MG63 (cell line): ENCODE data around the gene ERLIN1. TPM values are rescaled to one million over a fixed set of nuclear protein-coding genes. Genes with fewer than 3 reads are reported as not detected.
"Not testable (repeated sequence)": the region's sequence is repeated elsewhere in the genome, so short reads cannot be mapped to it uniquely, and the experiment has no call there.

ENCODE experiments used
- DNase-seq: peaks from one replicate; pipeline ENCODE4 v3.0.0-alpha.2; 2020
- H3K27me3 ChIP-seq: fragments of 250-450 bp; sonication (Bioruptor Pico); 2 replicates; pipeline ENCODE4 v1.5.1; 2020; ENCODE audit warnings: mild to moderate bottlenecking, moderate library complexity
- H3K36me3 ChIP-seq: fragments of 250-450 bp; sonication (Bioruptor Pico); 2 replicates; pipeline ENCODE4 v1.5.1; 2020; ENCODE audit warnings: mild to moderate bottlenecking, moderate library complexity
- H3K4me3 ChIP-seq: fragments of 250-450 bp; sonication (Bioruptor Pico); 2 replicates; pipeline ENCODE4 v1.5.1; 2020; ENCODE audit warnings: mild to moderate bottlenecking, moderate library complexity
- H3K9me3 ChIP-seq: fragments of 250-450 bp; sonication (Bioruptor Pico); 2 replicates; pipeline ENCODE4 v1.5.1; 2020; ENCODE audit warnings: mild to moderate bottlenecking, moderate library complexity
- total RNA-seq: library from RNA; depleted of rRNA; stranded (reverse); fragments of >200 nt; shearing (Covaris generic); gene quantifications from 2 replicates; pipeline ENCODE4 v1.2.3, GENCODE V29; 2014; ENCODE audit warnings: low replicate concordance

Gene ERLIN1
- total RNA-seq, 1 experiment from 2014 or later: 38.4 TPM

GRCh38 chr10:100151723-100152300, 34.0 kb downstream of the ERLIN1 start:
- Histone ChIP-seq H3K9me3 (no peaks in the 10 kb centered on the region), H3K4me3 (no peak overlapping the region), H3K27me3 (no peaks in the 10 kb centered on the region), H3K36me3 (peaks cover 45% of the 10 kb centered on the region)
- DNase-seq: no peak

GRCh38 chr10:100148353-100149211, 37.2 kb downstream of the ERLIN1 start:
- Histone ChIP-seq H3K9me3 (no peaks in the 10 kb centered on the region), H3K27me3 (no peaks in the 10 kb centered on the region), H3K36me3 (peaks cover 28% of the 10 kb centered on the region), H3K4me3 (no peak overlapping the region)
- DNase-seq: no peak

DNA sequence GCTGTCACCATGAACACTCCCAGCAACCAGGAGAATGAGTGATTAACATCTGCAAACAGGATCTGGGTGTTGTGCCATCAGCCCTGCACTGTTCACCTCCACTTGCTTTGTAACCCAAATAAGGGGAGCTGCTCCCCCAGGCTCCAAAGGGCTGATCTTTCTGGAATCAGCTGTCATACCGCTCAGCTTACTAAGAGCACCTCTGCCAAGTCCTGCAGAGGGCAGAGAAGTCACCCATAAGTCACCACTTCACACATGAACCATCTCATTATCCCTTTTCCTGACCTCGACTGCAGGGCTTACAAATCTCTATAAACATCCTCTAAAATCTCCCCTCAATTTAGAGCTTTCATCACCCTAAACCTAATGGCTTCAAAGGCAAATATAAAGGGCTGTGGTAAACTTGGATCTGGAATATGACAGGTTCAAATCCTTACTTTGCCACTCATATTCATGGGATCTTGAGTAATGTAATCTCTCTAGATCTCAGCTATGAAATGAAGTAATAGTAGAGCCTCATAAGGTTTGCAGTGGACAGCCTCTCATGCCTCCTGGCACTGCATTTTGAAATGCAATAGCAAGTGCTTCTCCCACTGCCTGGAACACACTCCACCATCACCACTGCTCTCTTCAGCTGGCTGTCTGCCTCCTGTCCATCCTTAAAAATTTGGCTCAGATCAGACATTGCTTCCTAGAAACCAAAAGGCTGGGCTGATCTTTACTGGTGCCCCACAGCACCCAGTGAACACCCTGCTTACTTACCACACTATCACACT, 38.8 kb downstream of the ERLIN1 start:
- H3K36me3 ChIP-seq: peaks cover 17% of the 10 kb centered on the region
- H3K9me3 ChIP-seq: no peaks in the 10 kb centered on the region
- H3K4me3 ChIP-seq: no peak overlapping the region
- no peaks in the 10 kb centered on the region for H3K27me3 ChIP-seq
- peak; percentile 50 for DNase-seq

- Histone ChIP-seq H3K36me3 (peaks cover 10% of the 10 kb centered on the region), H3K4me3 (no peak overlapping the region), H3K27me3 (no peaks in the 10 kb centered on the region; the same call in 1 of the 2 replicates), H3K9me3 (no peaks in the 10 kb centered on the region)
- DNase-seq: no peak
Observed at GRCh38 chr10:100146398-100146797, 39.4 kb downstream of the ERLIN1 start.

GRCh38 chr10:100143756-100144155, 42.1 kb downstream of the ERLIN1 start:
- H3K9me3 ChIP-seq: no peaks in the 10 kb centered on the region
- DNase-seq: no peak
- peaks cover 6% of the 10 kb centered on the region for H3K27me3 ChIP-seq
- H3K36me3 ChIP-seq: no peaks in the 10 kb centered on the region
- no peak overlapping the region for H3K4me3 ChIP-seq

- Histone ChIP-seq H3K4me3 (no peak overlapping the region), H3K36me3 (no peaks in the 10 kb centered on the region), H3K27me3 (peaks cover 6% of the 10 kb centered on the region), H3K9me3 (no peaks in the 10 kb centered on the region)
- DNase-seq: no peak
Observed at GRCh38 chr10:100141446-100142087, 44.3 kb downstream of the ERLIN1 start.

DNA sequence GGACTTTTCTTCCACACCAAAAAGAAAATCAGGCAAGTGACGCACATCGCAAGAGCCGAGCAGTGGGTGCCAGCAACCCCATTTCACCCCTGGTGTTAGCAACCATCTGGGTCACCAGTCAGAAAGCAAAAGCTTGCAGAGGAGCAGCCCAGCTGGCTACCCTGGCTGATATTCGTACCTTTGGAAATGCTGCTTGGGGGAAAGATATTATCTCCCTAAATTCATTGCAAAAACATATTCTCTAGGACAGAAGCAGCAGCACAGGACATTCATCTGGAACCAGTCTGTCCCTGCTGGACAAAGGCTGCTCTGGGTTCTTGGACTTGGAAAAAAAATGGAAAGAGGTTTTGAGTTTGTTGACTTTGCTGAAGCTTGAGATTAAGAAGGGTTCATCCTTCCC, 45.8 kb downstream of the ERLIN1 start:
- Histone ChIP-seq H3K9me3 (no peaks in the 10 kb centered on the region), H3K4me3 (no peak overlapping the region), H3K27me3 (peaks cover 6% of the 10 kb centered on the region), H3K36me3 (no peaks in the 10 kb centered on the region)
- no peak for DNase-seq

DNA sequence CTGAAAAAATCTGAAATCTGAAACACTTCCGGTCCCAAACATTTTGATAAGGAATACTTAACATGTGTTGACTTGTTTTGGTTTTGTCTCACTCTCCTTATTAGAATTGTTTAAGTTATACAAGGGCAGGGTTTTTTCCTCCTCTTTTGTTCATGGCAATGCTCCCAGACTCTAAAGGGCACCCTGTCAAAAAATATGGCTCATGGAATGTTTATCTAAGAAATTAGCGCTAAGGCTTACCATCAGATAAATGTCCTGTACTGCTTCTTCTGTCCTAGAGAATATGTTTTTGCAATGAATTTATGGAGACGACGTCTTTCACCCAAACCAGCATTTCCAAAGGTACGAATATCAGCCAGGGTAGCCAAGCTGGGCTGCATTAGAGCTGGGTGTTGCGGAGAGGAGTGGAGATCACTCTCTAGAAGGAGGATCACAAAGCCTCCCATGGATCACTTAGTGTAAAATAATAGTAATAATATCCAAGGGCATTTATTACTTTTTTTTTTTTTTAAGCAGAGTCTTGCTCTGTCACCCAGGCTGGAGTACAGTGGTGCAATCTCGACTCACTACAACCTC, 46.8 kb downstream of the ERLIN1 start:
- DNase-seq: peak; percentile 10
- H3K27me3 ChIP-seq: peaks cover 6% of the 10 kb centered on the region

DNA sequence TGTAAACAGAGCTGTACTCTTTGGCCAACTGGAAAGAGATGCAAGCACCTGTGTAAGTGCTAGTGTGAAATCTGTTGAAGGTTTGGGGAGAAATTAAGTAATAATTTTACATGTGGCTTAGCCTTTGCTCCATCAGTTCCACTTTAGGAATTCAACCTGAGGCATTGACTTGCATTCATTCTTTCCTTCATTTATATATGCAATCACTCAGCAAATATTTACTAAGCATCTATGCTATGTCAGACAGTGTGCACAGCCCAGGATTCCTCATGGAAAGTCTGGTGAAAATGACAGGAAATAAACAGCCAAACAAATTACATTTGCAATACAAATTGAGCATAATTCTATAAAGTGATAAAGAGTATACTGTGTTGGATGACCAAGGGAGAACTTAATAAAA, 50.3 kb downstream of the ERLIN1 start:
- Histone ChIP-seq H3K27me3 (peaks cover 3% of the 10 kb centered on the region), H3K4me3 (no peak overlapping the region), H3K36me3 (no peaks in the 10 kb centered on the region), H3K9me3 (no peaks in the 10 kb centered on the region)
- DNase-seq: no peak

More for the DNA sequence above, 46.8 kb downstream of the ERLIN1 start:
- Histone ChIP-seq H3K9me3 (no peaks in the 10 kb centered on the region), H3K4me3 (no peak overlapping the region), H3K36me3 (no peaks in the 10 kb centered on the region)

DNA sequence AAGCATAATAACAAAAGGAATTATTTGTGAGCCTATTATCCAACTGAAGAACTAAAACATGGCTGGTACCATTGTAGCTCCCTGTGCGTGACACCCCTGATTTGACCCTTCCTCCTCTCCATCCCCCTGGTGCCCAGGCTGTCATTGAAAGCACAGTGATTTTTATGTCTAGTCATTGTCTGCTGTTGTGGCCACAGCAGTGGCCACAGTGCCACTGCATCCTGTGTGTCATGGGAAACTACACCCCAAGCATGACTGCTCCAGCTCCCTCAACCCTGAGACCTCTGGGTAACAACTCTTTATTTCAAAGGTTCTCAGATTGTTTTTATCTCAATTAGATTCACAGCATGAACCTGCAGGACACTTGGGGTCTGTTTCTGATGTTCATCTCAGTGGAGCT, 52.0 kb downstream of the ERLIN1 start:
- H3K4me3 ChIP-seq: no peak overlapping the region
- H3K27me3 ChIP-seq: no peaks in the 10 kb centered on the region
- DNase-seq: no peak
- no peaks in the 10 kb centered on the region for H3K36me3 ChIP-seq
- H3K9me3 ChIP-seq: no peaks in the 10 kb centered on the region

DNA sequence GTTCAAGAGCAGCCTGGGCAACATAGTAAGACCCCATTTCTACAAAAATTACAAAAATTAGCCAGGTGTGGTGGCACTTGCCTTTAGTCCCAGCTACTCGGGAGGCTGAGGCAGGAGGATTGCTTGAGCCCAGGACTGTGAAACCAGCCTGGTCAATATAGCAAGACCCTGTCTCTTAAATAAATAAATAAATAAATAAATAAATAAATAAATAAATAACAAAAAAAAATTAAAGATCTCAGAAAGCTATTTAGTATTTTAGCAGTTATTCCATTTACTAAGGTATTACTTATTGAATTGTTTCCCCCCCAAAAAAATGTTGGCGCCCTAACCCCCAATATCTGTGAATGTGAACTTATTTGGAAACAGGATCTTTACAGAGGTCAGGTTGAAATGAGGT, 53.4 kb downstream of the ERLIN1 start:
- Histone ChIP-seq H3K36me3 (no peaks in the 10 kb centered on the region), H3K4me3 (no peak overlapping the region), H3K27me3 (no peaks in the 10 kb centered on the region), H3K9me3 (no peaks in the 10 kb centered on the region)
- no peak for DNase-seq

DNA sequence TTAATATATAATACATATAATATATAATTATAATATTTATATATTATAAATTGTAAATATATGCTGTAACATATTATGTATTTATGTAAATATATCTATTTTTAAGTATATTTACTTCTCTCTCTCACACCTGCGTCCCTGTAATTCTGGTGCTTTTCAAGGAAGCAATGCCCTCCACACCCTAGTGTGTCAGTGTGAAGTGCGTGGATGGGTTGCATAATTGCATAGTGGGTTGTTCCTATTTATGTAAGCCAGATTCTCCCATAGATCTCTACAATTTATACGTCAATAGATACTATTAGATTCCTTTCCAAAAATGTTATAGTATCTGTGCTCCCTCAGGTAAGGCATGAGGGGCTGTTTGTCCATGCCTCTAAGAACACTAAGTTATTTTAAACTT, 54.3 kb downstream of the ERLIN1 start:
- Histone ChIP-seq H3K27me3 (no peaks in the 10 kb centered on the region), H3K9me3 (no peaks in the 10 kb centered on the region), H3K4me3 (no peak overlapping the region), H3K36me3 (no peaks in the 10 kb centered on the region)
- no peak for DNase-seq

GRCh38 chr10:100130831-100131230, 55.0 kb downstream of the ERLIN1 start:
- Histone ChIP-seq H3K9me3 (no peaks in the 10 kb centered on the region), H3K36me3 (no peaks in the 10 kb centered on the region), H3K27me3 (no peaks in the 10 kb centered on the region), H3K4me3 (no peak overlapping the region)
- DNase-seq: no peak

DNA sequence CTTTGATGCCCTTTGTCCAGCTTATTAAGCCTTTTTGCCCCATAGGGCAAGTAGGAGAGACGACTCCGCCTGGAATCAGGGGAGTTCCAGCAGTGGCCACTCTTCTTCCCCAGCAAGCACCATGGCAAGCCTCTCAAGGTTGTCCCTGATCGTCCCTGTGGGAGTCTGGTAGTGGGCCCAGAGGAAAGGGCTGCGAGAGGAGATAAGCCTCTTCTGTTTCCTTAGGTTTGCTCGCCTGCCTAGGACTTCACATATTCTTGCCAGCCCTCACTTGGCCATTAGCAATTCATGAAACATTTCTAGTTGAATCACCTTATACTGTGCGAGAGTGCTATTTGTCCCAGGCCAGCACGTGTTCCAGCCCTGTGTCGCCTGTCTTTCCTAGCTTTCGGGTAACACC, 56.4 kb downstream of the ERLIN1 start:
- DNase-seq: no peak
- Histone ChIP-seq H3K4me3 (no peak overlapping the region), H3K36me3 (no peaks in the 10 kb centered on the region), H3K9me3 (no peaks in the 10 kb centered on the region), H3K27me3 (no peaks in the 10 kb centered on the region)

GRCh38 chr10:100128951-100129350, 56.9 kb downstream of the ERLIN1 start:
- Histone ChIP-seq H3K9me3 (no peaks in the 10 kb centered on the region), H3K36me3 (no peaks in the 10 kb centered on the region), H3K27me3 (no peaks in the 10 kb centered on the region), H3K4me3 (no peak overlapping the region)
- DNase-seq: no peak

DNA sequence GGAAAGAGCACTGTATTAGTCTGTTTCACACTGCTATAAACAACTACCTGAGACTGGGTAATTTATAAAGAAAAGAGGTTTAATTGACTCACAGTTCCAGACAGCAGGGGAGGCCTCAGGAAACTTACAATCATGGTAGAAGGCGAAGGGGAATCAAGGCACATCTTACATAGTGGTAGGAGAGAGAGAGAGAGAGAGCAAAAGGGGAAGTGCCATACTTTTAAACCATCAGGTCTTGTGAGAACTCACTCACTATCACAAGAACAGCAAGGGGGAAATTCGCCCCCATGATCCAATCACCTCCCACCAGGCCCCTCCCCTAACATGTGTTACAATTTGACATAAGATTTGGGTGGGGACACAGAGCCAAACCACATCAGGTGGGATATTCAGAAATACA, 60.5 kb downstream of the ERLIN1 start:
- H3K36me3 ChIP-seq, H3K27me3 ChIP-seq, DNase-seq, H3K9me3 ChIP-seq, H3K4me3 ChIP-seq: not testable (repeated sequence)

GRCh38 chr10:100124097-100124496, 61.7 kb downstream of the ERLIN1 start:
- Histone ChIP-seq H3K4me3 (no peak overlapping the region), H3K9me3 (no peaks in the 10 kb centered on the region), H3K36me3 (no peaks in the 10 kb centered on the region), H3K27me3 (no peaks in the 10 kb centered on the region)
- no peak for DNase-seq
